ENCODE data around the gene PTPRM. TPM values are rescaled to one million over a fixed set of nuclear protein-coding genes. Genes with fewer than 3 reads are reported as not detected.

The PTPRM gene
- total and polyA plus RNA-seq, 2 of the 4 experiments (the other 2 are of a cell fraction) = 28.3 to 51.2 TPM

DNA sequence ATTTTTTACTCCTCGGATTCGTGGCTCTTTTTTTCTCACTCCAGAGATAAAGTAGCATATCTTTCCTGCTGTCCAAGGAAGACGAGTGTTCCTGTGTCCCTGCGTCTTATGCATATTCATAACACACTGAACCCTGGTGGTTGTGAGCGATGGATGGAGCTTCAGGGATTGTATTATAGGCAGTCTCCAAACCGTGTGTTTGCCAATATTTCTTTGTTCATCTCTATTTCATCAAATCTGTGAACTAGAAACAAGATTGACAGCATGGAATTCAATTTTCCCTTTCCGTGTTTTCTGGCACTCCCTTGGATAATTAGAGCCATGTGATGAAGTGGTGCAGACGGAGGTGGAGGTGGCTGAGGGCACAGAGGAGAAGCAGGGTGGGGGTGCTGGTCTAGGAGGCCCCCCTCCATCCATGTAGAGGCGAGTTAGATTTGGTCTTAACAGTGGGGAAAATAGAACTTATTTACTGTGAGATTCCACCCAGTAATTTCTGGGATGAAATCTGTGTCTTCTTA lies 240.9 kb downstream of the PTPRM start:
- WGBS, 2 experiments (ENCODE audit: extremely low coverage in 2 of 2, insufficient read length in 1 of 2) = no CpG with 5 or more reads among the region's 9 CpGs
- Histone ChIP-seq H3K4me1 (ENCODE audit: control insufficient read depth, insufficient read depth, low read length) (peaks cover 7% of the 10 kb centered on the region), H4K20me1 (ENCODE audit: insufficient read depth, low read length) (peaks cover 5% of the 10 kb centered on the region; the same call in 1 of the 2 replicates), H3K79me1 (ENCODE audit: low read depth in 1 of 2, low read length in 2 of 2) (peaks cover 8 to 19% of the 10 kb centered on the region in 2 experiments; a peak in 3 of 4 replicates), H2BK20ac (ENCODE audit: low read depth, low read length) (no peak overlapping the region), H2BK5ac (ENCODE audit: low read depth, low read length, poor library complexity, severe bottlenecking) (no peak overlapping the region), H4K91ac (ENCODE audit: insufficient read depth, low read depth, low read length) (no peak overlapping the region), H3K27ac (ENCODE audit: insufficient read depth, low read length) (no peak overlapping the region), H3K14ac (replicated peaks; ENCODE audit: low read depth, low read length) (no peak overlapping the region), H3K9ac (ENCODE audit: low read depth, low read length) (no peak overlapping the region), H2AFZ (replicated peaks; ENCODE audit: low read length, poor library complexity) (no peak overlapping the region), H3K56ac (ENCODE audit: extremely low read depth, insufficient read depth, low read length) (no peak overlapping the region), H3K27me3 (ENCODE audit: control insufficient read depth, insufficient read depth, low read length) (no peaks in the 10 kb centered on the region), H3K23ac (ENCODE audit: low read depth, low read length) (no peak overlapping the region), H3K4ac (ENCODE audit: low read depth, low read length) (no peak overlapping the region), H3K9me3 (ENCODE audit: control insufficient read depth, insufficient read depth, low read length) (no peaks in the 10 kb centered on the region), H2BK120ac (ENCODE audit: low read depth, low read length) (no peak overlapping the region), H3K9me1 (ENCODE audit: insufficient read depth, low read length) (peaks cover 7% of the 10 kb centered on the region), H2AK9ac (replicated peaks; ENCODE audit: low read depth, low read length, poor library complexity) (no peak overlapping the region), H3K4me2 (ENCODE audit: low read depth, low read length) (no peak overlapping the region), H3K36me3 (ENCODE audit: control insufficient read depth, insufficient read depth, low read length) (no peaks in the 10 kb centered on the region), H3K4me3 (ENCODE audit: insufficient read depth, low read depth, low read length) (no peak overlapping the region), H3K18ac (ENCODE audit: low read depth, low read length) (no peak overlapping the region), H4K5ac (ENCODE audit: low read depth, low read length) (no peak overlapping the region), H2BK15ac (ENCODE audit: low read depth, low read length) (no peak overlapping the region), H2AK5ac (ENCODE audit: low read depth, low read length) (no peak overlapping the region), H4K8ac (ENCODE audit: low read depth in 2 of 2, low read length in 2 of 2) (no peak overlapping the region)
- CTCF ChIA-PET = interaction anchor here (0.6 to 1.4 kb wide), 2 partner anchors 8 to 138 kb away, joined by 3 to 5 read pairs; no protein-coding TSS in a partner anchor
- intact Hi-C loops (cut with micrococcal nuclease) = no loop called here
- no peak for ATAC-seq (ENCODE audit: low read depth)
- POLR2A ChIA-PET (ENCODE audit: unreplicated experiment) = no interaction called here
- TF ChIP-seq RCOR1 (IDR thresholded peaks at IDR 0.05; ENCODE audit: insufficient replicate concordance, low read length) (no peak), MAZ (IDR thresholded peaks at IDR 0.05; ENCODE audit: borderline replicate concordance, low read depth, low read length) (no peak)
- in situ Hi-C loops (cut with MboI; ENCODE audit: low sequenced_read_pairs) = no loop called here
- DNase-seq = no peak
- dilution Hi-C loops (cut with HindIII; ENCODE audit: low sequenced_read_pairs, unreplicated experiment) = no loop called here
- no TSS peak for BruUV-seq (replicated peaks)
